Adrenal gland (tissue), 12 donors: ENCODE results near the gene COQ8B. TPM values are rescaled to one million over a fixed set of nuclear protein-coding genes. Genes with fewer than 3 reads are reported as not detected.
A peak's percentile ranks its signal among the peaks of the same experiment; 100 is the strongest.

Experiments
- DNase-seq, 7 donors: peaks; one replicate each; pipeline ENCODE4 v3.0.0-alpha.2; 2019 to 2020
- H3K27ac ChIP-seq, 5 donors: fragments of 200-600 bp; sonication (generic) in 4 of 5; 1 replicate in 3 of 5; 2 replicates in 2 of 5; pipeline versions ENCODE4 v1.5.1 to v1.8.0; 2016 to 2020; ENCODE audit warnings: mild to moderate bottlenecking in 1 of 5
- H3K27me3 ChIP-seq: fragments of 200-600 bp; 2 replicates; pipeline ENCODE4 v1.8.0; 2021
- H3K36me3 ChIP-seq, 2 donors: fragments of 200-600 bp; replicated peaks in 1 of 2; 1 replicate in 1 of 2; 2 replicates in 1 of 2; pipeline versions ENCODE4 v1.5.1 to v1.8.0; 2018 to 2022
- H3K4me1 ChIP-seq, 2 donors: fragments of 200-600 bp; replicated peaks in 1 of 2; 1 replicate in 1 of 2; 2 replicates in 1 of 2; pipeline versions ENCODE4 v1.5.1 to v1.8.0; 2018 to 2021
- H3K4me3 ChIP-seq, 4 donors: fragments of 200-600 bp; sonication (generic) in 3 of 4; one replicate each; pipeline ENCODE4 v1.5.1; 2016 to 2018
- H3K9me3 ChIP-seq, 3 donors: fragments of 200-600 bp; sonication (generic) in 1 of 3; replicated peaks in 1 of 3; 1 replicate in 2 of 3; 2 replicates in 1 of 3; pipeline versions ENCODE4 v1.5.1 to v1.8.0; 2016 to 2021
- CTCF ChIP-seq, 6 experiments: fragments of 450-650 bp in 4 of 6; fragments of 200-600 bp in 2 of 6; sonication (generic) in 1 of 6; IDR thresholded peaks; 1 replicate in 5 of 6; 2 replicates in 1 of 6; pipeline versions ENCODE4 v1.5.1 to v1.8.0; 2016 to 2021; ENCODE audit warnings: antibody characterized with exemption in 6 of 6, mild to moderate bottlenecking in 2 of 6, moderate library complexity in 1 of 6
- POLR2A ChIP-seq, 2 donors: fragments of 450-650 bp; IDR thresholded peaks; one replicate each; pipeline ENCODE4 v1.6.1; 2017; ENCODE audit warnings: antibody characterized with exemption in 2 of 2, mild to moderate bottlenecking in 2 of 2, moderate library complexity in 1 of 2
- WGBS, 4 donors: extraction: QIAGEN DNeasy Blood & Tissue Kit in 2 of 4; methylation state at CpG; one replicate each; pipeline versions ENCODE4 v1.1.5 to v1.1.7; 2013 to 2017; 5-methylcytosine and 5-hydroxymethylcytosine counted together
- intact Hi-C, 2 donors: fragments of 100-400 bp; cut with DNase I; formaldehyde crosslinking; loops; one replicate each; pipeline versions ENCODE4 v1.14.1 to v1.15.0; 2022 to 2023
- polyA plus RNA-seq, 3 donors: library from polyadenylated mRNA; stranded (reverse); fragments of 200-250 nt in 2 of 3; fragments of 350-450 nt in 1 of 3; fragmentation: Illumina TruSeq in 1 of 3; extraction: RNeasy Lipid Tissue Mini Kit (QIAGEN cat#74804) in 1 of 3; gene quantifications; one replicate each; pipeline ENCODE4 v1.2.3, GENCODE V29; 2013 to 2014
- total RNA-seq, 9 donors: library from RNA; depleted of rRNA in 4 of 9; stranded (reverse); fragments of >200 nt in 4 of 9; fragments of 120-200 nt in 1 of 9; fragmentation: NEBNext Ultra II Directional in 1 of 9; extraction: Animal tissue kit (Norgen Biotek cat#: 25700) in 1 of 9; gene quantifications; one replicate each; pipeline versions ENCODE4 v1.1.0 to v1.2.4, GENCODE V29; 2013 to 2023
- donor health status: healthy with polysubstance abuse.
- donor health status: Bipolar disorder and iron deficiency.
- donor health status: DM: yes; HTN: yes; CAD: no.
- donor health status: DM: no; HTN: no; CAD: no.
- donor health status: DM: no; HTN: no; CAD: no.
- donor health status: DM: yes; HTN: yes; CAD: no.

The COQ8B gene
- total and polyA plus RNA-seq, 12 donors: 13.7 to 80.4 (median 48.9) TPM

- intact Hi-C loops: no loop called here
- TF ChIP-seq POLR2A (IDR thresholded peaks at IDR 0.05) (no peak), CTCF (IDR thresholded peaks at IDR 0.05) (no peak)
- WGBS, 4 donors: 89 to 93% (median 90%) methylated on average over 22 to 24 of the region's 24 CpGs
Observed at GRCh38 chr19:40703029-40703755, 13.5 kb downstream of the COQ8B start.

GRCh38 chr19:40702337-40703012 lies 14.2 kb downstream of the COQ8B start:
- no peak overlapping the region for H3K4me3 ChIP-seq
- DNase-seq: peak in 1 of 7 donors; percentile 79
- WGBS, 4 donors: 79 to 88% (median 81%) methylated on average over 15 to 18 of the region's 18 CpGs
- H3K9me3 ChIP-seq: no peaks in the 10 kb centered on the region
- no peaks in the 10 kb centered on the region for H3K27me3 ChIP-seq
- intact Hi-C loops: no loop called here
- no peak overlapping the region for H3K27ac ChIP-seq
- no peaks in the 10 kb centered on the region for H3K4me1 ChIP-seq
- no peak for TF ChIP-seq POLR2A (IDR thresholded peaks at IDR 0.05)
- peak in 2 of 6 experiments; percentile 16 to 22 for TF ChIP-seq CTCF (IDR thresholded peaks at IDR 0.05)
- H3K36me3 ChIP-seq: peaks cover 0 to 62% of the 10 kb centered on the region in 2 donors

More at GRCh38 chr19:40703029-40703755, 13.5 kb downstream of the COQ8B start:
- Histone ChIP-seq H3K4me3 (no peak overlapping the region), H3K36me3 (peaks cover 0 to 69% of the 10 kb centered on the region in 2 donors), H3K27me3 (no peaks in the 10 kb centered on the region), H3K4me1 (no peaks in the 10 kb centered on the region), H3K9me3 (no peaks in the 10 kb centered on the region), H3K27ac (no peak overlapping the region)
- no peak for DNase-seq

GRCh38 chr19:40701758-40702157 lies 14.9 kb downstream of the COQ8B start:
- no peaks in the 10 kb centered on the region for H3K9me3 ChIP-seq
- no peak for DNase-seq
- H3K36me3 ChIP-seq: peaks cover 0 to 60% of the 10 kb centered on the region in 2 donors
- no peak overlapping the region for H3K27ac ChIP-seq
- TF ChIP-seq POLR2A (IDR thresholded peaks at IDR 0.05): no peak
- TF ChIP-seq CTCF (IDR thresholded peaks at IDR 0.05): no peak
- H3K27me3 ChIP-seq: no peaks in the 10 kb centered on the region
- intact Hi-C loops: no loop called here
- H3K4me3 ChIP-seq: no peak overlapping the region
- H3K4me1 ChIP-seq: no peaks in the 10 kb centered on the region
- WGBS, 4 donors: 94 to 98% (median 97%) methylated on average over 6 of the region's 6 CpGs

- peaks cover 0 to 60% of the 10 kb centered on the region in 2 donors for H3K36me3 ChIP-seq
- H3K9me3 ChIP-seq: no peaks in the 10 kb centered on the region
Observed at GRCh38 chr19:40700083-40700482, 16.6 kb downstream of the COQ8B start.

More at GRCh38 chr19:40700083-40700482, 16.6 kb downstream of the COQ8B start:
- 95 to 100% (median 96%) methylated on average over 3 to 9 of the region's 9 CpGs for WGBS, 4 donors
- Histone ChIP-seq H3K27me3 (no peaks in the 10 kb centered on the region), H3K27ac (no peak overlapping the region), H3K4me1 (no peaks in the 10 kb centered on the region), H3K4me3 (no peak overlapping the region)
- no peak for DNase-seq
- intact Hi-C loops: no loop called here
- TF ChIP-seq CTCF (IDR thresholded peaks at IDR 0.05) (no peak), POLR2A (IDR thresholded peaks at IDR 0.05) (no peak)
